ENCODE data around the gene EGR1.
A peak's percentile ranks its signal among the peaks of the same experiment; 100 is the strongest.

DNA sequence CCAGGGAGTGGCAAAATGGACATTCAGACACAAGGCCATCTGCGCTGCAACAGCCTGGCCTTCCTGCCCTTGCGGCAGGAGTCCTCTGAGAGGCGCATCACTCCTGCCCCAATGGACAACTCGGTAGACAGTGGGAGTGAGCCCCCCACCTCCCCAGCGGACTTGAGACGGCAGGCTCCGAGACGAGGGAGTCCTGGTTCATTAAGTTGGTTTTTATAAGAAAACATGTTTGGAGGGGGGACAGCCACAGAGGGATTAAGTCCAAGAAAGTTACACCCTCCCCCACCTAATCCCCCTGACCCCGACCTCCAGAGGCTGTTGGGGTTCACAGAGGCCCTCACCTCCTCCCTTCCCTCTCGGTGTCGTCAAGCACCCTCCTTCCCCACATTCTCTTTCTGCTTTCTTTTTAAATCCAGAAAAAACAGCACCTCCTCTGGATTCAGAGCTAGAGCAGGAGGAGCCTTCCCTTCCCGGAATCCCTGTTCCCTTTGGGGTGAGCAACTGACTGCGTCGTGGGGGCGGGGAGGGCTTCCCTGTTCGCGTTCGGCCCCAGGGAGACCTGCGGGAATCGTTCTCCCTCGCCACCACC, 1.8 kb upstream of the EGR1 start:
- TF ChIP-seq POLR2A (IDR thresholded peaks at IDR 0.05; ENCODE audit: low read depth, low read length), result no peak
- 0 out of 2 replicates have a peak, but pooled peaks have one; percentile 18 for TF ChIP-seq POLR2AphosphoS5 (IDR thresholded peaks at IDR 0.05; ENCODE audit: low read depth, low read length)
- no peak for TF ChIP-seq TAF1 (IDR thresholded peaks at IDR 0.05; ENCODE audit: low read depth, low read length)
- TF ChIP-seq PAX5 (IDR thresholded peaks at IDR 0.05; ENCODE audit: insufficient read depth, low read length, severe bottlenecking), result no peak
